Tongue (tissue), 2 donors: ENCODE data around the gene AMH. TPM values are rescaled to one million over a fixed set of nuclear protein-coding genes. Genes with fewer than 3 reads are reported as not detected.
"Not testable (repeated sequence)": the region's sequence is repeated elsewhere in the genome, so short reads cannot be mapped to it uniquely, and the experiment has no call there.

Experiments used
- DNase-seq: peaks from one replicate; pipeline ENCODE4 v3.0.0-alpha.2; 2015
- total RNA-seq: library from RNA; depleted of rRNA; stranded (reverse); fragments of >200 nt; gene quantifications from one replicate; pipeline ENCODE4 v1.2.3, GENCODE V29; 2014

Gene AMH
- total RNA-seq, 1 donor from 2014 or later: 1.4 TPM

DNA sequence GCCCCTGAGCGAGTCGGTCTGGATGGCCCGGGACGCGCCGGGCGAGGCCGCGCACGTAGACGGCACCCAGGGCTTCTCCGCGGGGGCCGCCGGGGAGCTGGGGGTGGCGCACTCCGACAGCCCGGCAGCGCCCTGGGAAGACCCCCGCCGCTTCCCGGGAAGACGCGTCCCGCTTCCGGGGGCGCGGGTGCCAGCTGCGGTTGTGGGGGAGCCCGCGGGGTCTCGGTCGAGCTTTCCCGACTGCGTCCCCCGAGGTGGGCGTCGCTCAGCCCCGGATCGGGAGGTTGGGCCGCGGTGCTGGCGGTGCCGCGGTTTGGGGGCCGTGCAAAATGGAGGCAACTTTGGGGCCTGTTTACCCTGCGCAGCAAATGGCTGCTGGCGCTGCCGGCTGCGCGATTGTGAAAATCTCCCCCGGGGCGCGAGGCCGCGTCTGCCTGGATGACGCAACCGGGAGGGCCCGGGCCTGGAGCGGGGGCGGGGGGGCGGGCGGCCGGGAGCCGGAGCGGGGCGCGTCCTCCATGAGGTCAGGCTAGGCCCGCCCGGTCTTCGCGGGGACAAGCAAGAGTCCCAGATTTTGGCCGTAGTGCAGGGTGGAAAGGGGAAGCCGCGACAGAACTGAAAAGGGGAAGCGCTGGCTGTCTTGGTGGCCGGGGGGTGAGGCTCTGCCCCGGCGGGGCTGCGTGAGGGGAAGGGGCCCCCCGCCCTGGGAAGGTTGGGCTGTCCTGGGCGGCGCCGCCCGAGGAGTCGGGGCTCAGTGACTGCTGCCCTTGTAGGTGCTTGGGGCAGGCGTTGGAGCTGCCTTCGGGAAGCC lies 21.5 kb downstream of the AMH start:
- peak; percentile 86 for DNase-seq

- no peak for DNase-seq
These were observed 22.3 kb downstream of the AMH start for GRCh38 chr19:2271234-2272103.

- DNase-seq: peak; percentile 85
These were observed 24.4 kb downstream of the AMH start for GRCh38 chr19:2273356-2274184.

DNA sequence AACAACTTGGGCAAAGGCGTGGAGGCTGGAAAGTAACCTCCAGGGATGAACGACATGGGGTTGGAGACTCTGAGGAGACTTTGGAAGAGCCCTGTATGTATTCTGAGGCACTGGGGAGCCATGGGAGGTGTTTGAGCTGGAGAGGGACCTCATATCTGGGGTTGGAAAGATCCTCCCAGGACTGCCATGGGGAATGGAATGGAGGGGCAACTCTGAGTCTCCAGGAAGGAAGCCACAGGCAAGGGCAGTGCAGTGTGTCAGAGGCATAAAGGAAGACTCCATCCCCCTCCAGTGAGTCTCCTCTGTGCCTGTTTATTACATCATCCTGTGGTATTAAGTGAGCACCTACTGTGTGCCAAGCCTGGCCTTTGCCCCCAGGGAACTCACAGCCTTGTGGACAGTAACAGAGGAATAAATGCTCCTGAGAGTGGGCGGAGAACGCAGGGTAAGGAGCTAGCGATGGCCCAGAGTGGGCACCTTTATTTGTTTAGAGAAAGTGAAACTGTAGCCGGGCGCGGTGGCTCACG lies 25.1 kb downstream of the AMH start:
- no peak for DNase-seq

GRCh38 chr19:2274931-2275535 lies 25.9 kb downstream of the AMH start:
- peak; percentile 81 for DNase-seq

DNA sequence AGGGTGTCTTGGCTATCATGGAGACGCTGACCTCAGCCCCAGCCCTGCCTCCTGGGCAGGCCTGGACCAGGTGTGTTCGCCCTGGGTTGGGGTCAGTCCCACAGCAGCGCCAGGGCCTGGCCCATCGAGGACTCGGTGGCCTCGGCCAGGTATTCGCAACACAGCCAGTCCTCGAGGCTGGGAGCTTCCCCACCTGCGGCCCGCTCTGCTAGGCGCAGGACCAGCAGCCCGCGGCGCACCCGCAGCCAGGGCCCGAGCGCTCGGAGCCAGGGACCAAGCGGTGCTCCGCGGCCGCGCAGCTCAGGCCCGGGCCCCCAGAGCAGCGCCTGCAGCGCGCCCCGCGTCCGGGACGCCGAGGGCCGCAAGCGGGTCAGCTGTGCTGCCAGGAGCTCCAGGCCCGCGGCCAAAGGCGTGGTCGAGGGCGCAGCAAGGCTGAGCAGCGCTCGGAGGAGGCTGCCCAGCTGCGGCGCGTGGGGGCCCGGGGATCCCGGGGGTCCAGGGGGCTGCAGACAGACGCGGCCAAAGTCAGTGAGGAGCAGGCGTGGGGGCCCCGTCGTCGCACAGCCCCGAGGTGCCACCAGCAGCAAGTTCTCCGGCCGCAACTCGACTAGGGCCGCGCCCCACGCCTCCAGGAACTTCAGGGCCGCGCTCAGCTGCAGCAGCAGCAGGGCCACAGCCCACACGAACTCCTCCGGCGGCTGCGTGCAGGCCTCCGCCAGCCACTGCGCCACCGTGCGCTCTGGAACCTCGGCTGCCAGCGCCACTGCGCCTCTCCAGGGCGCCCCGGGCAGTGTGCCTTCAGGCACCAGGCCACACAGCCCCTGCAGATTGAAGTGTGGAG lies 26.7 kb downstream of the AMH start:
- DNase-seq: peak; percentile 54

GRCh38 chr19:2276429-2276986 lies 27.4 kb downstream of the AMH start:
- no peak for DNase-seq

GRCh38 chr19:2277138-2277537 lies 28.0 kb downstream of the AMH start:
- DNase-seq: no peak

DNA sequence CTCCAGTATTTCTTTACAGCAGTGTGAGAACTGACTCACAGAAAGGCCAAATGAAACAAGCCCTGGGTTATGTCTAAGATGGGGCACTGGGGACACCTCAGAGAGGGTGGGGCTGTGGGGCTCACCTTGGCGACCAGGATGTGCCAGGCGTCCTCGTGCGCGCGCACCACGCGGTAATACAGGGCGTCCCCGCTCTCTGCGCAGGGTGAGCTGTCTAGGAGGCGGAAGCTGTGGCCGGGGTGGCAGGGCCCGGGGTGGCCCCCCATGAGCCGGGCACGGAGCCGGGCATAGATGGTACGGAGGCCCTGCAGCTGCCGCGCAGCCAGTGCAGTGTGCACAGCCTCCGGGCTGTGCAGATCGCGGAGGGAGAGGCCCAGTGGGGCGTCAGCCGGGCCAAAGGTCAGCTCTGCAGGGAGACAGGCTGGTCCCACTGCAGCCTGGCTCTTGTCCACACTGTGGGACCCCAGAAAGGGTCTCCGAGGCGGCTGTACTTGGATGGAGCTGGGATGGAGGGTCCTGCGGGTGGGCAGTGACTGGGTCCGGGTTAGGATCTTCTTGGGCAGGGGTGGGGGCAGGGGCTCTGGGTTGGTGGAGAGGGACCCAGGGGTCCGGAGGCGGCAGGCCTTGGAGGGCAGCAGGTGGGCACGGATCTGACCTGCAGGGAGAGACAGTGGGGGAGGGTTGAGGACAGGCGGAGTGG lies 29.5 kb downstream of the AMH start:
- no peak for DNase-seq

DNA sequence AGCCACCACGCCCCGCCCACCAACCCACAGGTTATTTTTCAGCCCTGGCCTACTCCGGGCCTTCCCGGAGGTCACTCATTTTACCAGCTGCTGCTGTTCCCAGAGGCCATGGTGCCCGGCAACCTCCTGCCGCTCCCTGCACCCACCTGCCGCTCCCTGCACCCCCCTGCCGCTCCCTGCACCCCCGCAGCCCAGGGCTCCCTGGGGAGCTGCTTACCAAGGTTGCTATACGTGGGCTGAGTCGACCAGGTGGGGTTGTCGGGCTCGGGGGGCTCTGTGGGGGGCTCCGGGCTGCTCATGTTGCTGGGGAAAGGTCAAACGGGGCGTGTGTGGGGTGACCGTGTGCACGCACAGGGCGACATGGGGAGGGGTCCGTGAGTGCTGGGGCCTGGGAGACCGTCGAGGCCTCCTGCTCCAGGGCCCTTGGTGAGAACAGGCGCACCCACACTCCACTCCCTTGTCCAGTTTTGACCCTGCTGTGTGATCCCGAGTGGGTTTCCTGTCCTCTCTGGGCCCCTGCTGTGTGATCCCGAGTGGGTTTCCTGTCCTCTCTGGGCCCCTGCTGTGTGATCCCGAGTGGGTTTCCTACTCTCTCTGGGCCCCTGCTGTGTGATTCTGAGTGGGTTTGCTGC lies 31.6 kb downstream of the AMH start:
- no peak for DNase-seq

DNA sequence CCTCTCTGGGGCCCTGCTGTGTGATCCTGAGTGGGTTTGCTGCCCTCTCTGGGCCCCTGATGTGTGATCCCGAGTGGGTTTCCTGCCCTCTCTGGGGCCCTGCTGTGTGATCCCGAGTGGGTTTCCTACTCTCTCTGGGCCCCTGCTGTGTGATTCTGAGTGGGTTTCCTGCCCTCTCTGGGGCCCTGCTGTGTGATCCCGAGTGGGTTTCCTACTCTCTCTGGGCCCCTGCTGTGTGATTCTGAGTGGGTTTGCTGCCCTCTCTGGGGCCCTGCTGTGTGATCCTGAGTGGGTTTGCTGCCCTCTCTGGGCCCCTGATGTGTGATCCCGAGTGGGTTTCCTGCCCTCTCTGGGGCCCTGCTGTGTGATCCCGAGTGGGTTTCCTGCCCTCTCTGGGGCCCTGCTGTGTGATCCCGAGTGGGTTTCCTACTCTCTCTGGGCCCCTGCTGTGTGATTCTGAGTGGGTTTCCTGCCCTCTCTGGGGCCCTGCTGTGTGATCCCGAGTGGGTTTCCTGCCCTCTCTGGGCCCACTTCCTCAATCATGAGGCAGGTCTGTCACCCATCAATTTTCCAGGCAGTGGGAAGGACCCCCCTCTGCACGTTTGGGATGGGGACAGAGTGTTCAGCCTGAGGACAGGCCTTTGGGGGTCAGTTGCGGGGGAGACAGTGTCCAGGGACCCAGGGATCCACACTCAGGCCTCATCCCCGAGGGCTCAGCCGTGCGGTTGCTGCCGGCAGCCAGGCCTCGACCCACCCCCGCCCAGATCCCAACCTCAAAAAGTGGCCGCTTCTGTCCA lies 32.3 kb downstream of the AMH start:
- DNase-seq: not testable (repeated sequence)

GRCh38 chr19:2282062-2282861 lies 33.1 kb downstream of the AMH start, which contains the start of gene PEAK3:
TSS of gene PEAK3 (minus strand) at chr19:2282175. CDS start at chr19:2280931, 1,244 bp downstream.
- peak; percentile 60 for DNase-seq

GRCh38 chr19:2282862-2283237 lies 33.7 kb downstream of the AMH start:
- no peak for DNase-seq

DNA sequence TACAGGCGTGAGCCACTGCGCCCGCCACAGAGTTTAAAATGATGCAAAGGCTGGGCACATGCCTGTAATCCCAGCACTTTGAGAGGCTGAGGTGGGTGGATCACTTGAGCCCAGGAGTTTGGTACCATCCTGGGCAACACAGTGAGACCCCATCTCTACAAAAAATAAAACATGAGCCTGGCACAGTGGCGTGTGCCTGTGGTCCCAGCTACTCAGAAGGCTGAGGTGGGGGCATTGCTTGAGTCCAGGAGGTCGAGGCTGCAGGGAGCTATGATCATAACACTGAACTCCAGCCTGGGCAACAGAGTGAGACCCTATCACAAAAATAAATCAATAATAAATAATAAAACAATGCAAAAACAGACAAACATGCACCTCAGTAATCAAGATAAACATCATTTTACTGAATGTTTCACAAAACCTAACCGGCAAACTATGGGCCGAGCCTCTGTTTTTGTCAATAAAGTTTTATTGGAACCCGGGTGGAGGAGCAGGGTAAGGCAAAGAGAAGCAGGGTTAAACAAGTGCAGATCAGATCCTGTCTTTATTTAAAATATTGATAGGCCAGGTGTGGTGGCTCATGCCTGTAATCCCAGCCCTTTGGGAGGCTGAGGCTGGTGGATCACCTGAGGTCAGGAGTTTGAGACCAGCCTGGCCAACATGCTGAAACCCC lies 34.8 kb downstream of the AMH start:
- DNase-seq: no peak

GRCh38 chr19:2286402-2287140 lies 37.4 kb downstream of the AMH start:
- DNase-seq: no peak
